ENCODE results near the gene KIN. TPM values are rescaled to one million over a fixed set of nuclear protein-coding genes. Genes with fewer than 3 reads are reported as not detected.

KIN gene
- total and polyA plus RNA-seq, 2 experiments from 2014 or later: 8.5 to 31.7 TPM

- Mint-ChIP-seq H3K9me3 (no peaks in the 10 kb centered on the region), H3K27me3 (ENCODE audit: insufficient read depth, low read depth, poor library complexity) (peaks cover 1% of the 10 kb centered on the region), H3K4me3 (no peak overlapping the region), H3K4me1 (no peaks in the 10 kb centered on the region), H3K27ac (no peak overlapping the region), H3K36me3 (ENCODE audit: low read depth) (peaks cover 54% of the 10 kb centered on the region)
- H3K9me2 ChIP-seq (ENCODE audit: insufficient read depth): no peaks in the 10 kb centered on the region
- DNase-seq (ENCODE audit: low spot score) (no peak), ATAC-seq (no peak)
- H3F3A ChIP-seq (replicated peaks; ENCODE audit: low read depth): no peaks in the 10 kb centered on the region
- H3K4me3 ChIP-seq: no peak overlapping the region
- TF ChIP-seq ZNF331 (CRISPR knock-in tag; IDR thresholded peaks at IDR 0.05; ENCODE audit: low read depth) (no peak), ETS1 (IDR thresholded peaks at IDR 0.05) (no peak), NANOG (IDR thresholded peaks at IDR 0.05; ENCODE audit: borderline replicate concordance) (no peak), JUNB (IDR thresholded peaks at IDR 0.05; ENCODE audit: unreplicated experiment) (no peak), EZH2phosphoT487 (IDR thresholded peaks at IDR 0.05; ENCODE audit: unreplicated experiment) (no peak), EZH2 (IDR thresholded peaks at IDR 0.05; ENCODE audit: low read depth, unreplicated experiment) (no peak), CREB1 (CRISPR knock-in tag; IDR thresholded peaks at IDR 0.05; ENCODE audit: low read depth) (no peak), STAT1 (IDR thresholded peaks at IDR 0.05; ENCODE audit: unreplicated experiment) (no peak), POLR2AphosphoS5 (IDR thresholded peaks at IDR 0.05; ENCODE audit: low read depth) (no peak), ZNF462 (CRISPR knock-in tag; IDR thresholded peaks at IDR 0.05) (no peak)
- TF ChIP-seq, protein P1, sequence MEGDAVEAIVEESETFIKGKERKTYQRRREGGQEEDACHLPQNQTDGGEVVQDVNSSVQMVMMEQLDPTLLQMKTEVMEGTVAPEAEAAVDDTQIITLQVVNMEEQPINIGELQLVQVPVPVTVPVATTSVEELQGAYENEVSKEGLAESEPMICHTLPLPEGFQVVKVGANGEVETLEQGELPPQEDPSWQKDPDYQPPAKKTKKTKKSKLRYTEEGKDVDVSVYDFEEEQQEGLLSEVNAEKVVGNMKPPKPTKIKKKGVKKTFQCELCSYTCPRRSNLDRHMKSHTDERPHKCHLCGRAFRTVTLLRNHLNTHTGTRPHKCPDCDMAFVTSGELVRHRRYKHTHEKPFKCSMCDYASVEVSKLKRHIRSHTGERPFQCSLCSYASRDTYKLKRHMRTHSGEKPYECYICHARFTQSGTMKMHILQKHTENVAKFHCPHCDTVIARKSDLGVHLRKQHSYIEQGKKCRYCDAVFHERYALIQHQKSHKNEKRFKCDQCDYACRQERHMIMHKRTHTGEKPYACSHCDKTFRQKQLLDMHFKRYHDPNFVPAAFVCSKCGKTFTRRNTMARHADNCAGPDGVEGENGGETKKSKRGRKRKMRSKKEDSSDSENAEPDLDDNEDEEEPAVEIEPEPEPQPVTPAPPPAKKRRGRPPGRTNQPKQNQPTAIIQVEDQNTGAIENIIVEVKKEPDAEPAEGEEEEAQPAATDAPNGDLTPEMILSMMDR (conservative IDR thresholded peaks at IDR 0.05; ENCODE audit: low read depth in 2 of 2): no peak
- peaks cover 31% of the 10 kb centered on the region for H3K36me3 ChIP-seq (ENCODE audit: insufficient read depth)
- no peak overlapping the region for H3K4me2 ChIP-seq
- H3K27ac ChIP-seq (ENCODE audit: low read depth): no peak overlapping the region
- H4K20me1 ChIP-seq (replicated peaks; ENCODE audit: insufficient read depth): no peaks in the 10 kb centered on the region; the same call in none of the 2 replicates
- H2AFZ ChIP-seq: no peak overlapping the region
- no peaks in the 10 kb centered on the region for H3K27me3 ChIP-seq (ENCODE audit: insufficient read depth)
- 0 out of 2 replicates have a peak, but pooled peaks cover 4% of the 10 kb centered on the region for H3K79me2 ChIP-seq (replicated peaks; ENCODE audit: insufficient read depth)
- no peaks in the 10 kb centered on the region for H3K4me1 ChIP-seq (ENCODE audit: insufficient read depth)
Measured at GRCh38 chr10:7768417-7768816, 19.4 kb downstream of the KIN start.

All from GM23338 (cell line).